ENCODE results near the gene GVQW3.

The GVQW3 gene

GRCh38 chr11:76380977-76381719, at the start of gene GVQW3, which contains the start of gene THAP12:
Gene GVQW3, plus strand, starts transcription at chr11:76381323. Its CDS starts 506 bp downstream, at chr11:76381829.
Gene THAP12, minus strand, starts transcription at chr11:76381132. Its CDS starts 296 bp downstream, at chr11:76380836.
- DNase-seq: peak; percentile 95

- DNase-seq: no peak
These were observed 46.2 kb upstream of the GVQW3 start for GRCh38 chr11:76334826-76335389.

- DNase-seq: no peak
These were observed 45.3 kb upstream of the GVQW3 start for GRCh38 chr11:76335842-76336241.

GRCh38 chr11:76336597-76336996, 44.5 kb upstream of the GVQW3 start:
- no peak for DNase-seq

GRCh38 chr11:76337469-76337868, 43.7 kb upstream of the GVQW3 start:
- DNase-seq: no peak

- no peak for DNase-seq
These were observed 43.2 kb upstream of the GVQW3 start for GRCh38 chr11:76337923-76338322.

- DNase-seq: no peak
These were observed 41.9 kb upstream of the GVQW3 start for GRCh38 chr11:76339221-76339620.

- DNase-seq: no peak
These were observed 33.7 kb upstream of the GVQW3 start for GRCh38 chr11:76347466-76347865.

GRCh38 chr11:76348348-76348747, 32.8 kb upstream of the GVQW3 start:
- no peak for DNase-seq

GRCh38 chr11:76355172-76355571, 26.0 kb upstream of the GVQW3 start:
- DNase-seq: no peak

GRCh38 chr11:76361374-76361773, 19.7 kb upstream of the GVQW3 start:
- no peak for DNase-seq

GRCh38 chr11:76361776-76362175, 19.3 kb upstream of the GVQW3 start:
- DNase-seq: no peak

GRCh38 chr11:76362716-76363115, 18.4 kb upstream of the GVQW3 start:
- no peak for DNase-seq

GRCh38 chr11:76365038-76365679, 16.0 kb upstream of the GVQW3 start:
- no peak for DNase-seq

- no peak for DNase-seq
These were observed 12.6 kb upstream of the GVQW3 start for GRCh38 chr11:76368490-76368889.

GRCh38 chr11:76369406-76369805, 11.7 kb upstream of the GVQW3 start:
- no peak for DNase-seq

- DNase-seq: no peak
These were observed 10.0 kb upstream of the GVQW3 start for GRCh38 chr11:76371170-76371569.

GRCh38 chr11:76376746-76377558, 4.2 kb upstream of the GVQW3 start:
- no peak for DNase-seq

GRCh38 chr11:76379807-76380158, 1.3 kb upstream of the GVQW3 start:
- DNase-seq: no peak

- DNase-seq: peak; percentile 75
These were observed 755 bp upstream of the GVQW3 start for GRCh38 chr11:76380159-76380976.

- DNase-seq: no peak
These were observed 1.1 kb downstream of the GVQW3 start for GRCh38 chr11:76382209-76382608.

GRCh38 chr11:76385903-76386302, 4.8 kb downstream of the GVQW3 start:
- DNase-seq: no peak

All from stimulated activated CD8-positive, alpha-beta memory T cell treated with anti-CD3 and anti-CD28 coated beads, Interleukin-4, amount 100 ng/mL, for 48 hours (primary cell).